Articular chondrocyte of knee joint (primary cell): Measurements from ENCODE around the gene ZFR2. TPM values are rescaled to one million over a fixed set of nuclear protein-coding genes. Genes with fewer than 3 reads are reported as not detected.

ENCODE experiments used
- small RNA-seq: library from RNA; depleted of rRNA; stranded (forward); fragments of <200 nt; gene quantifications from one replicate; pipeline ENCODE3, GENCODE V24; 2012
- total RNA-seq: library from RNA; depleted of rRNA; stranded (reverse); fragments of >200 nt; gene quantifications from 2 replicates; pipeline ENCODE4 v1.2.3, GENCODE V29; 2012

ZFR2 gene
- total RNA-seq, result not detected in 2 replicates

DNA sequence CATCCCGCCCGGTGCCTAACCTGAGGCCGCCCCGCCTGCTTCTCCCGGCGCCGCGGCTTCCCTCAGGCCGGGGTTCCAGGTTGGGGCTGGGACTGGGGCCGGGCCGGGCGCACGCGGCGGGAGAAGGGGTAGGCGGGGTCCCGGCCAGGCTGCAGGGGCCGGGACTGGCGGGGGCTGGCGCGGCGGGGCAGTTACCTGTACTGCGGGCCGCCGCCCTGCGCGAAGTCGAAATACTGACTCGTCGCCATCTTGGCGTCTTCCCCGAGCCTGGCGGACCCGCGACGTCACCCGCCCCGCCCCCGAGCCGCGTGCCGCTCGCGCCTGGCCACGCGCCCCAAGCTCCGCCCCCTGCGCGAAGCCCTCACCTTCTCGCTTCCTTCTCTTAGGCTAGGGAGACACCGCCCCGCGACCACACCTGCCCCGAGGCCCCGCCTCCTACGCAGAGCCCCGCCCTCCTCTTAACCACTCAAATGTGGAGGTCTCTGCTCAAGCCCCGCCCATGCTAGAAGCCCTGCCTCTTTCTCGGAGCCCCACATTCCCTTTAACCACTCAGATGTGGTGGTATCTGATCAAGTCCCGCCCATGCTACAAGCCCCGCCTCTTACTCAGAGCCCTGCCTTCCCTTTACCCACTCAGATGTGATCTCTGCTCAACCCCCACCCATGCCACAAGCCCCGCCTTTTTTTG lies at the start of gene ZFR2:
Gene ZFR2 (minus strand): TSS at position 269 of the 687 bp plus-strand sequence. CDS start 21 bp downstream, at position 248.

DNA sequence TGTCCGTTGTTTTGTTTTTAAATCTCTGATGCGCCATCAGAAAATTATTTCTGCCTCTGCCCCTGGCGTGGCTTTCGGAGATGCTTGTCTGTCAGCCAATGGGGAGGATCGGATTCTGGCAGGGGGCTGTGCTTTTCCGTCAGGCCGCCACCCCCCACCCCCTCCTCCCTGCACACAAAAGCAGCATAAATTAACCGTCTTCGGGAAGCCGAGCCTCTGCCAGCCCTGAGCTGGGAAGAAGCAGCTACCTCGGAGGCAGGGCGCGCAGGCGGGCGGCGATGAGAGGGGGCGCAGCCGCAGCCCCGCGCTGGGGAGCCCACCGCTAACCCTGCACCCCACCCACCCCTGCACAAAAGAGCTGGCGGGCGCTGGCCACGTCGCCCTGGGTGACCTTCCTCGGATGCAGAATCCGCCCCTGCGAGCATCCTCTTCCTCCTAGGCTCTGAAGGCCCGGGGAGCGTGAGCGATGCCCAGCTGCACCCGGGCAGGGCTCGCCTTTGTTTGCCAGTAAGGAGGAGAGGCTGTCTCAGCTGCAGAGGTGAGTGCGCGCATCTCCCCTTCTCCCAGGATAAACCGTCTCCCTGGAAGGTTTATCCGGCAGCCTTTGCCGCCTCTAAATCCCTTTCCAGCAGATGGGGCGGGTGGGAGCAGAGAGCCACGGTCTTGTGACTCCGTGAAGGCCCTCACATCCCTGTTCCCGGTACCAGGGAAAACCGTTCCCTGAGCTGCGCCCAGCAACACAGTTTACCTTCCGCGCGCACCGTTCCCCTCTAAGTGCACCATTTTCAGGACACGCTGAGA lies 11.8 kb upstream of the ZFR2 start, which contains the start of gene ATCAY:
Gene ATCAY (plus strand): TSS at position 215 of the 801 bp plus-strand sequence. CDS start 5,083 bp downstream, outside the sequence.

DNA sequence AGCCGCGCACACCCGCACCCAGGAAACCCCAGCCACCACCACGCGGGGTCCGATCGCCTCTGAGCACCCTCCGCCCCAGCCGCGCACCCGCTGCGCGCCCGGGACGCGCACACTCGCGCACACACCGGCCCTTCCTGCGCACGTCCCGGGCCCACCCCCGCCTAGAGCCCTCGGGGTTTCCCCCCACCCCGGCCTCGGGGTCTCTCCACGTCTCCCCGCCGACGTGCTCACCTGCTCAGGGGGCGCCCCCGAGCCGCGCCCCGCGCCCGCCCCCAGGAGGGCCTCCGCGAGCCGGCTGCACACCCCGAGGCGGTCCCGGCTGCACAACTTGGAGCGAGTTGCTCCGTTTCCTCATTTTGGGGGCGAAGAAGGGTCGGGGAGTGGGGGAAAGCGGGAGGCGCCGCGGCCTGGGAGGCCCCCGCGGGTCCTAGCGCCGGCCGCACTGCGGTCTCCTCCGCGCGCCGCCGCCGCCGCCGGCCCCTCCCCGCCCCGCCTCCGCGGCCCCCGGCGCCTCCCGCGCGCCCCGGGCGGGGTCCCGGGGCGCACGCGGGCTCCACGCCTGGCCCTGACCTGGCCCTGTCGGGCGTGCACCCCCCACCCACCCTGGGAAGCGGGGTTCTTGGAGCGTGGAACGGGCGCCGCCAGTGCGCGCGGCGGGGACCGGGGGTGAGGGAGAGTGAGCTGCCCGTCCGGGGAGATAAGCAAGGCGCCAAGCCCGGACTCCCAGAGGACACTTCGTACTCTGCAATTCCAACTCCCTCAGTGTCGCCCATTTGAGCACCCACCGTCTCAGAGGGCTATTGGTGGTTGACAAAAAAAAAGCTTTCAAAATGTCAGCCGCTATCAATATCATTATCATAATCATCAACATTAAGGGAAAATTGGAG lies 82.7 kb downstream of the ZFR2 start, which contains the start of gene MATK:
Gene MATK (minus strand): TSS at position 444 of the 887 bp plus-strand sequence. CDS start 1,246 bp downstream, outside the sequence.

DNA sequence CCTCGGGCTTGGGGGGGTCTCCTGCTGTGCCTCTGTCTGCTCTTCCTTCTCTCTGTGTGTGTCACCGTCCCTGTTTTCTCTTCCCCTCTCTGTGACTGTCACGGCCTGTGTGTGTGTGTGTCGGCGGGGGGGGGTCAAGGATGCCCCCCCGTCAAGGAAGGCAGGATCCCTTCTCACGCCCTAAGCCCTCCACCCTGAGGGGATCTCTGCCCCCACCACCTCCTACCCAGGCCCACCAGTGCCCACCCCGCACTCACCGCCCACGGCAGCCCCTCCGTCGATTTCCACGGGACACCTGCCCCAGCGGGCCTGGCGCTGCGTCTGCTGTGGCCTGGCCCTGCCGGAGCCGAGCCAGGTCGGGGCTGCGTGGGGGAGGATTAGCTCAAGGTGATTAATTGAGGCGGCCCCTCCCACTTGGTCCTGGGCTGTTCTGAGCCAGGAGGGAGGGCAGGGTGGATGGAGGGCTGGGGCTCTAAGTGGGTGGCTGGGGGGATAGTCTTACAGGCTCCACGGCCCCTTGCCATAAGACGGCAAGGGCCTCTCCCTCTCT lies 96.9 kb downstream of the ZFR2 start, which contains the start of gene RAX2:
Gene RAX2 (minus strand): TSS at position 323 of the 550 bp plus-strand sequence. CDS start 486 bp downstream, outside the sequence.

DNA sequence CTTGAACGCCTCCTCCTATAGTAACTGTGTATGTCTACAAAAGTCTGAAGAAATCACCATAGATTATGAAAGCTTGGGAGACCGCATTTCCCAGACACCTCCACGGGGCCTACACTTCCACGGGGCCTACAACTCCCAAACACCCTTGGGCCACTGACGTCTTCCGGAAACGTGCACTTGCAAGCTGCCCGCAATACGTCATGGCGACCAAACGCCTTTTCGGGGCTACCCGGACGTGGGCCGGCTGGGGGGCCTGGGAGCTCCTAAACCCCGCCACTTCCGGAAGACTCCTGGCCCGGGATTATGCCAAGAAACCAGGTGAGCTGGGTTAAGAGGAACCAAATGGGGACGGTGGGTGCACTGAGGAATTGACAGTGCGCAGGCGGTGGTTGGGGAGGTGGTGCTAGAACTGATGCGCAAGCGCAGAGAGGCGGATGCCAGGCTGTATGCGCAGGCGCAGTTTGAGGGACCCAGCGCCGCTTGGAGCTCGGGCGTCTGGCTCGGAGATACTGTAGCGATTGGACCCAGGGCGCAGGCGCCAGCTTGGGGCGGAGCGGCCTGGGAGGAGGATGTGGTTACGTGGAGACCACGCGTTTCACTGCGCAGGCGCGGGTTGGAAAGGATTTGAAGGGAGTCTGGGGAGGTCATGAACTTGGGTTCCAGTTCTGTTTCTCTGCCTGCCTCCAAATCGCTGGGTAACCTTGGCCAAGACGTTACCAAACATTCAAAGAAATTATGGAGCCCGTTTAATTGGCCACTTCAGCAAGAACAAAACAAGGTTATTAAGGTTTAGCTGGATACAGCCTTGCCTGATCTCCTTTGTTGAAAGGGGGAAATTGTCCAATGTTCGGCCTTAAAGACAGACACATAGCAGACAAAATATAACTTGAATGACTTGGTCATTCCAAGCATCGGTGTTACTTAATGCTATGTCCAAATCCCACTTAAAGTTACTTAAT lies 106.1 kb downstream of the ZFR2 start, which contains the start of gene MRPL54:
Gene MRPL54 (plus strand): TSS at position 182 of the 959 bp plus-strand sequence. CDS start 19 bp downstream, at position 201.

DNA sequence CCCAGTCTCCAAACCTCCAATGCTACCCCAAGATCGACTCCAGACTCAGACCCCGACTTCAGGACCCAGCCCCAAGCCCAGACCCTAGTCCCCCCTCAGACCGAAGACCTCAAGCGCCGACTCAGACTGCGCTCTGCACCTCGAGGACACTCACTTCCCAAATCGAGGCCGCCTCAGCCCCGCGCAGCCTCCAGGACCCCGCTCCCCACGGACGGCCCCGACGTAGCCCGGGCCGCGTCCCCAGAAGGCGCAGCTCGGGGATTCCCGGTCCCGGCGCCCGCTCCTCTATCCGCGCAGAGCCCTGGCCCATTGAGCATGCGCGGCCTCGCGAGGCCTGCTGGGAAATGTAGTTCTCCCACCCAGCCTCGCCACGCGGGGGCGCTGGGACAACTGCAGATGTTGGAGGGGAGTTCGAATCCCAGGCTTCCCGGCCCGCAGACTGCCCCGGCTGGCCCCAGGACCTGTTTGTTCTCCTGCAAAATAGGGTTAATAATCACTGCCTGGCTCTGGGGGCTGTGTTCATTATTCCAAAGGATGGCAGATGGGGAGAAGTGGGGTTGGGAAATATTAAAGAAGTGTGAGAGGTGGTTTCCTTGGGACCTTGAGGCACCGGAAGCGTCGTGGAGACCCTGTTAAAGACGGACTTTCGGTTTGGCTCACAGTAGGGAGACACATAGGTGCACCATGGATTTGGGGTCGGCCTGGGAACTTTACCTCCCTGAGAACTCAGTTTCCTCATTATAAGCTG lies 107.3 kb downstream of the ZFR2 start, which contains the start of gene APBA3:
Gene APBA3 (minus strand): TSS at position 311 of the 748 bp plus-strand sequence. CDS start 1,428 bp downstream, outside the sequence.

Small RNA genes within 50 kb of the gene (small RNA-seq; reads per million reads assigned to genes)
- not detected for gene AC005777.1

Other genes with a start within 250 kb of the ZFR2 start
- 14.7 and 17.4 TPM in 2 replicates for gene CACTIN, start 242.2 kb downstream of the ZFR2 start, total RNA-seq
- 21.0 and 24.4 TPM in 2 replicates for gene PIP5K1C, start 168.6 kb downstream of the ZFR2 start, total RNA-seq
- gene TJP3, start 160.7 kb downstream of the ZFR2 start, total RNA-seq, result not detected in 2 replicates
- gene APBA3, start 107.3 kb downstream of the ZFR2 start, total RNA-seq, result 11.1 and 11.8 TPM in 2 replicates
- 38.4 and 39.2 TPM in 2 replicates for gene MRPL54, start 106.4 kb downstream of the ZFR2 start, total RNA-seq
- gene RAX2, start 96.8 kb downstream of the ZFR2 start, total RNA-seq, result not detected in 2 replicates
- 0.39 and 0.65 TPM in 2 replicates for gene MATK, start 82.7 kb downstream of the ZFR2 start, total RNA-seq
- under 0.01 and 0.32 TPM in 2 replicates for gene ATCAY, start 11.6 kb upstream of the ZFR2 start, total RNA-seq
- gene NMRK2, start 64.0 kb upstream of the ZFR2 start, total RNA-seq, result not detected in 2 replicates
- 77.7 and 81.7 TPM in 2 replicates for gene DAPK3, start 102.1 kb upstream of the ZFR2 start, total RNA-seq
- gene EEF2, start 116.4 kb upstream of the ZFR2 start, total RNA-seq, result 1,978 and 3,029 TPM in 2 replicates
- gene PIAS4, start 138.7 kb upstream of the ZFR2 start, total RNA-seq, result 14.6 and 20.0 TPM in 2 replicates
- 27.8 and 28.4 TPM in 2 replicates for gene ZBTB7A, start 197.9 kb upstream of the ZFR2 start, total RNA-seq